Putamen (tissue), 1 donor: ENCODE measurements around the gene NELFB.

Experiments
- DNase-seq: peaks from one replicate; pipeline ENCODE4 v3.0.0-alpha.2; 2016; ENCODE audit warnings: low spot score

The NELFB gene

DNA sequence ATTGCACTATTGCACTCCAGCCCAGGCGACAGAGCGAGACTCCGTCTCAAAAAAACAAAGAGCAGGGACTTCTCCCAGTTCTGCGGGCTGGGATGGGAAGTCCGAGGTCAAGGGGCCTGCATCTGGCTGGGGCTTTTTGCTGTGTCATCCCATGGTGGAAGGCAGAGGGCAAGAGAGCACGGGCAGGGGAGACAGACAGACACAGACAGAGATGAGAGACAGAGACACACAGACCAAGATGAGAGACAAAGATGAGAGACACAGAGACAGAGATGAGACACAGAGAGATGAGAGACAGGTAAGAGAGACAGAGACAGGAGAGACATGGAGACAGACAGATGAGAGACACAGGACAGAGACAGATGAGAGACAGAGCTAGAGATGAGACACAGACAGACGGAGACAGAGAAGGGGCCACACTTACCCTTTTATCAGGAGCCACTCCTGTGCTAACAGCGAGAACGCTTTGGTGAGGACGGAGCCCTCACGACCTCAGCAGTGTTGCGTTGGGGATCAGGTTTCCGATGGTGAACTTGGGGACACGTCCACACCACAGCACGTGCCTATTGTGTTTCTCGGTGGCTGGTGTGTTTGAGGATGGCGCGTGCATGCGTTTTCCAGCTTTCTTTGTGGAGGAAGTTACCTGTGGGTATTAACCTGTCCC lies 13.5 kb downstream of the NELFB start:
- DNase-seq: no peak

DNA sequence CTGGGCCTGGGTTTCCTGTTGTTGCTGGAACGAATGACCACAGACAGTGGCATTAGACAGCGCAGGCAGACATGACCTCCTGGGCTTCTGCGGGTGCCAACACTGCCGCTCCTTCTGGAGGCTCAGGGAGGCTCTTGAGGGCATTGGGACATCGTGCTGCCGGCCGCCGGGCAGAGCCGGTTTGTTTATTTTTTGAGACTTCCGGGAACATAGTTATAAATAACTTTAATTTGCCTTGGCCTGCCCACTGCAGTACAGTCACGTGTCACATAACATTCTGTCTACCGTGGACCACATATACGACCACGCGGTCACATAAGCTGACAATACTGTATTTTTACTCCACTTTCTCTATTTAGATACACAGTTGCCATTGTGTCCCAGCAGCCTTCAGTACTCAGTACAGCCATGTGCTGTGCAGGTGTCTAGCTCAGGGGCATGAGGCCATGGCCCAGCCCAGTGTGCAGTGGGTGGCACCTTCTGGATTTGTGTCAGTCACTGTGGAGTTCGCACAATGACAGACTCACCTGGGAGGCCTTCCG lies 14.2 kb downstream of the NELFB start:
- no peak for DNase-seq

DNA sequence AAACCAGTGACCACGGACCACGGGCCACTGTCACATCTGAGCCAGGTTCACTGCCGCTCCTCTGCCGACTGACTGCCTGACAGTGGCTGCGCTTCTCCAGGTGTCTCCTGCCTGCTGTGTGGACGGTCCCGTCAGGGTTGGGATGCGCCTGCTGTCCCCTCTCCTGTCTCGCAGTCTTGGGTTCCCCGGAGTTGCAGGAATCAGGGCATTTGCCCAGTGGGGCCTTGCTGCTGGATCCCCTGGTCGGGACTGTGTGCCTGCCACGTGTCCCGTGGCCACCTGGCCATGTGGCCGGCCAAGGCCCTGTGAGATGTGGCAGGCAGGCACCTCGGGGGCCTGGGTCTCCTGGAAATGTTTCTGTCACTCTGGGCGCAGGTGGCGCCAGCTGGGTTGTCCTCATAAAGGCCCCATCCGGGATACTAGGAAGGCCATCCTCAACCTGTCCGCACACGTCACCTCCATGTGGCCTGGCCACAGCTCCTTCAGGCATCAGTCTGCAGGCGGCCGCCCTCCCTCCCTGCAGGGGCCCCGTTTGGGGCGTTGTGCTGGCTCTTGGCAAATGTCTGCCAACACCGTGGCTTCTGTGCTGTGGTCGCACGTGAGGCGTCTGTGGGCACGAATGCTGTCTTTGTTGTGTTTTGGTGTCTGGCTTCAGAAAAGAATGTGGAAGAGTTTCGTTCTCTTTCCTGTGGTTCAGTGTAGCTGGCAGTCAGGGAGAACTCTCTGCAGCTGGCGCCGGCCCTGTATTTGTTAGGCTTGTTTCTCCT lies 16.0 kb downstream of the NELFB start:
- DNase-seq: no peak

DNA sequence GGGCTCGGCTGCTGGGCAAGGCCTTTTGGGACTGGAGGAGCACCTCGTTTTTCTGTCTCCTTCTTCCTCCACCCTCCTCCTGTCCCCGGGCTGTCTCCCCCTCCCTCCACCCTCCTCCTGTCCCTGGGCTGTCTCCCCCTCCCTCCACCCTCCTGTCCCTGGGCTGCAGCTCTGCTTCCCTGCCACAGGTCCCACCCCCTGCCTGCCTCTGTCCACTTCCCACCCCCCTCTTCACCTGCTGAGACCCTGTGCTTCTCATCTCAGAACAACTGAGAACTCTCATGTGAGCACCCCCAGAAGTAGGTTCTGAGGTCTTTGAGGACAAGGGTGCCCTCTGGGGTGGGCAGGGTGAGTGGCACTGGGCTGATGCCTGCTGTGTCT lies 16.6 kb downstream of the NELFB start:
- DNase-seq: no peak

DNA sequence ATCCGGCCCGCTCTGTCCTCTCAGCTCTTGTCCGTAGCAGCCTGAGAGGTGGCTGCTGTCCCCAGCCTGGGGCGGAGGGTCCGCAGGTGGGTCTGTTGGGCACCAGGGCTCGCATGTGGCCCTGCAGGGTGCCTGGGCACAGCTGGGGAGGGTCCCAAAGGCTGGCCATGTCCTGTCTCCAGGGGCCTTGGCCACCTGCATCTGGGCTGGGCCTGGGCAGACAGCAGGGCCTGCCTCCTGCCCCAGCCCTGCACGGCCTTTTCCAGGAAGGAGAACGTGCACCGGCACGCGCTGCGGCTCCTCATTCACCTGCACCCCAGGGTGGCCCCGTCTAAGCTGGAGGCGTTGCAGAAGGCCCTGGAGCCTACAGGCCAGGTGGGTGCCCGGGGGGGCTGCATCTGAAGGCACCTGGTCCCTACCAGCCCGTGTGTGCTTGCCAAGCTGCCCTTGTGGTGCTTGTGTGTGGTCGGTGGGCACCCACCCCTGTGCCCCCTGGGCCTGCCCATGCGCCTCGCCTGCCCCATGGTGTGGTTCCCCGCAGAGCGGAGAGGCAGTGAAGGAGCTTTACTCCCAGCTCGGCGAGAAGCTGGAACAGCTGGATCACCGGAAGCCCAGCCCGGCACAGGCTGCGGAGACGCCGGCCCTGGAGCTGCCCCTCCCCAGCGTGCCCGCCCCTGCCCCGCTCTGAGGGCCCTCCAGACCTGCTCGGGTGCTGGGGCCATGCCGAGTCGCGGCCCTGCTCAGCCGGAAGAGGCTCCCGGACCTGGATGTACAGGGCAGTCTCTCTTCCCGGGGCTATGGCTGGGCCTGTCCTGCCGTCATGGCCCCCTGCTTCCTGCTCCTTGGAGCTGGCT lies 17.3 kb downstream of the NELFB start:
- DNase-seq: no peak

DNA sequence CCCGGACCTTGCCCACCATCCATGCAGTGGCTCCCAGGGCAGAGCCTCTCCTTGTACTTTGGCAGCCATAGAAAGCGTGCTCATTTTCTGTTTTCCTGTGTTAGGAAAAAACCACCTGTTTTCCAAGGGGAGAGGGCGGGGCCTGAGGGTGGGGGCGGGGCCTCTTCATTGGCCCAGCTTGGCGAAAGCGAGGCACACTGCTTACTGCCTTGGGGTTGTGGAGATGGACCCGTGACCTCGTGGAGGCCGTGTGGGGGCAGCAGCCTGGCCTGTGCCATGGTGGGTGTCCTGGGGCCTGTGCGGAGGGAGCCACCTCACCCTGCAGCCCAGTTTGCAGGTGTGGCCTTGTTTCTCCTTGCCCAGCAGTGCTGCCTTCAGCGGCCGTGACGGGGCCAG lies 18.0 kb downstream of the NELFB start:
- no peak for DNase-seq

DNA sequence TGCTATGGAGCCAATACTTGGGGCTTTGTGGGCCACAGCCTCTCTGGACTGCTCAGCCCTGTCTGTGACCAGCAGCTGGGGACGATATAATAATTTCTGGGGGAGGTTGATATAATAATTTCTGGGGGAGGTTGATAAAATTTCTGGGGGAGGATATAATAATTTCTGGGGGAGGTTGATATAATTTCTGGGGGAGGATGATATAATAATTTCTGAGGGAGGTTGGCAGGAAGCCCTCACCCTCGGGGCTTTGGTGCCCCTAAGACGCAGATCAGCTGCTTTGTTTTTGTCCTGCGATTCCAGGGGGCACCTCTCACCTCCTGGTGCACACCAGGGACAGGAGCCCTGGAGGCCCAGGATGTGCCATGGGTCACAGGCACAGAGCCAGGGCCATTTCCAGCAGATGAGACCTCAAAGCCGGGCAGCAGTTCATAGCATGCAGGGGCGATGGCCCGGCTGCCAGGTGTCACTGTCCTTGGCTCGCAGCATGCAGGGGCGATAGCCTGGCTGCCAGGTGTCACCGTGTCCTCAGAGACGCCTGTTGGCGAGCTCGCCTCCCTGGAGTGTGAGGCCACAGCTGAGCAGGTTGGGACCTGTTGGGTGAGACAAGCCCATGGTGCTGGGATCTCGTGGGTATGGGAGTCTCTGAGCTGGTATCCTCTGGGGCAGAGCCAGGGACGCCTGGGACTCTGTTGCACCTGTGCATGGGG lies 18.6 kb downstream of the NELFB start:
- DNase-seq: no peak

DNA sequence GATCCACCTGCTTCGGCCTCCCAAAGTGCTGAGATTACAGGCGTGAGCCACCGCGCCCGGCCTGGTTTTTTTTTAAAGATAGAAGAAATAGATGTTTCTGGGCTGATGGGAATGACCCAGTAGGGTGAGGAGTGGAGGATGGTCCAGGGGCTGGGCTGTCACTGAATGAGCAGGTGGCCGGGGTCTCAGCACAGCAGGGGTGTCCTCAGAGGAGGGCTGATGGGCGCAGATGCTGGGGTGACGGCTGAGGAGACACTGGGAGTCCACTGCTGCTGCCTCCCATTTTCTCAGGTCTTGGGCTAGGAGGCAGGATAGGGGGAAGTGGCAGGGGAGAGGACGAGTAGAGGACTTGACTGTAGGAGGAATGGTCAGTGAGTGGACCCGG lies 20.1 kb downstream of the NELFB start:
- DNase-seq: no peak

DNA sequence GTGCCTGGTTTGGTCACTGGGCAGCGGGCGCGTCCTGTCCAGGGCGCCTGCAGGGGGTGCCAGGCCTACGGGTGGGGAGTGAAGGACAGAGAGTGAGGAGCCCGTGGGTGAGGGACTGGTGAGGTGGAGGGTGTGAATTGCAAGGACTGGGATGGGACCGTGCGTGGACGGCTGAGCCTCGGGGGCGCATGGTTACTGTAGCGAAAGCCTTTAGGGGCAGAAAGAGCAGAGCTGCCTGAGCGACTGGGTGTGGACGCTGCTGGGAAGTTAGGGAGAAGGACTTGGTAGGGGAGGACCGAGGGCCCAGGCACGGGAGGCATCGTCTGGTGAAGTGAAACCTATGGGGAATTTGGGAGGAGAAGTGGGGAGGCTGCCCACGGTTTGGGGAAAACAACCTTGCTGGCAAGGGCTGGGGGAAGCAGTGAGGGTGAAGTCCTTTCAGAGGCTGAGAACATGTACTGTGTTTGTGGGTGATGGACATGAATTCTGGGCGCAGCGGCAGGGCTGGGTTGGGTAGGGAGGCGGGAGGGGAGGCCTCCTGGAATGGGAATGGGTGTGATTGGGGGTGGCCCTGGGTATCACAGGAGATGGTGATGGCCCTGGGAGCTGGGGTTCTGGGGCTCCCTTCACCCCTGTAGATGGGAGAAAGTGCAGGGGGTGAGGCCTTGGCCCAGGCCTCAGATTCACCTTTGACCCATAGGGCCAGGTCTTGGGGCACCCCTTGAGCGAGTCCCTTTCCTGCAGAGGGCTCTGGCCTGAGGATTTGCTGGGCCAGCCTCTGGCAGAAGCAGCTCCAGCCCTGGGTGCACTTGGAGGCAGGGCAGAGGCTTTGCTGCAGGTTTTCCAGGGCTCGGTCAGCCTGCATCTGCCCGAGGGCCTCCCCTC lies 20.7 kb downstream of the NELFB start:
- DNase-seq: no peak

DNA sequence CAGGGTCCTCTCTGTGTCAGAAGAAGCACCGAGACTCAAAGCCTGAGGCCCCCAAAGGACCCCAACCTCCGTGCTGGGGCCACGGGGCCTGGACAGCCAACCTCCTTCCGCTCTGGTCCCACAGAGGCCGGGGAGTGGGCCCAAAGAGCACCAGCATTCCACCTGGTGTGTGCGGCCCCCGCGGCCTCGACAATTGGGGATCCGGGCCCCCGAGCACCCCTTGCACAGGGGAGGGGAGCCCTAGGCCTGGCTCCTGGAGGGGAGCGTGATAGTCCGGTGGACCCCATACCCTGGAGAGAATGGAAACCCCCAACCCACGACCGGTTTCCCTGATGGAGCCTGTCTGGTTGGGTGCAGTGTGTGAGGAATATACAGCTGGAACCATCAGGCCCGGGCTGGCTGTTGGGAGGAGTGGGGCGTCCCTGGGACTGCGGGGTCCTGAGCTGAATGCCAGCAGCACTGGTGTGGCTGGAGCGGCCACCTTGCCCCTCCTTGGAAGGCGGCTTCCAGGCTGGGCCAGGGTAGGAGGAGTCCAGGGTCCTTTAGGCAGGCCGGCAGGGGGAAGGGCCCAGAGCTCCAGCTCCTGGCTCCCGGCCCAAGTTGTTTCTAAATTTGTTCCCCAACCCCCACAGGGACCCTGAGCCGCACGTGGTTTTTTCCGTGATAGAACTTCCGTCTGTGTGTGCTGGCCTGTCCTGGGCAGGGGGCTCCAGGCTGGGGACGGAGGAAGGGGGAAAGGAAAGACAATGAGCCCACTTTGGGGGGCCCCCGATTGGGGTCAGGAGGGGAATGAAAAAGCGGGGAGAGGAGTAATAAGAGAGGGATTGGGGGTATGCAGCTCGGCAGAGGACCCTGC lies 21.6 kb downstream of the NELFB start:
- DNase-seq: no peak

DNA sequence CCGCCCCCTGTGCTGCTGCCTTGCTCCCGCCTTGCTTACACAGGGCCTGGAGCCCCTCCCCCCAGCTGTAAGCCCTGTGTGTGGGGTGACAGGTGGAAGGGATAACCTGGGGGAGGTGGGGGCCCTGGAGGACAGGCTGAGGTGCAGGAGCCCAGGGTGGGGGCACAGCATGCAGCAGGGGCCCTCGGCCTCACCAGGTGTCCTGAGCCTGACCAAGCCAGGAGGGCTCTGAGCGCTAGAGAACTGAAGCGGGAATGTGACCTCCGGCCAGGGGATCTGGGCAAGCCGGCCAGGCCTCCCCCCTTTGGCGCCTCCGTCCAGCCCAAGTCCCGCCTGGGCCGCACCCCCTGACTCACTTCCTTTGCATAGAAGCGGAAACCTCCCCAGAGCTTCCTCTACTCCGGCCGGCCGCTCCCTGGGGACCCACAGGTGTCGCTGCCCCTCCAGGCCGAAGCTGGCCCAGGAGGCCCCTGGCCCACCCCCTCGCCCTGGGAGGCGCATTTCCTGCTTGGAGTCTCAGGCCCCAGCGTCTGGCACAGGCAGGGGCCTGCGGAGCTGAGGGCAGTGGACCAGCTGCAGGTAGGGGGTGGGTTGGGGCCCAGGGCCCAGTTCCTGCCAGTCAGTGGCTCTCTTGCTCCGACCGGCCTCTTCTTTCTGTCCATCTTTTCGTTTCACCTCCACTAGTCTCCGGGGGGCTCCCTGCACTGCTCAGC lies 22.4 kb downstream of the NELFB start, which contains the start of gene TOR4A:
TOR4A (plus strand) TSS at position 398 of the 713 bp plus-strand sequence. CDS start 964 bp downstream, outside the sequence.
- DNase-seq: no peak

DNA sequence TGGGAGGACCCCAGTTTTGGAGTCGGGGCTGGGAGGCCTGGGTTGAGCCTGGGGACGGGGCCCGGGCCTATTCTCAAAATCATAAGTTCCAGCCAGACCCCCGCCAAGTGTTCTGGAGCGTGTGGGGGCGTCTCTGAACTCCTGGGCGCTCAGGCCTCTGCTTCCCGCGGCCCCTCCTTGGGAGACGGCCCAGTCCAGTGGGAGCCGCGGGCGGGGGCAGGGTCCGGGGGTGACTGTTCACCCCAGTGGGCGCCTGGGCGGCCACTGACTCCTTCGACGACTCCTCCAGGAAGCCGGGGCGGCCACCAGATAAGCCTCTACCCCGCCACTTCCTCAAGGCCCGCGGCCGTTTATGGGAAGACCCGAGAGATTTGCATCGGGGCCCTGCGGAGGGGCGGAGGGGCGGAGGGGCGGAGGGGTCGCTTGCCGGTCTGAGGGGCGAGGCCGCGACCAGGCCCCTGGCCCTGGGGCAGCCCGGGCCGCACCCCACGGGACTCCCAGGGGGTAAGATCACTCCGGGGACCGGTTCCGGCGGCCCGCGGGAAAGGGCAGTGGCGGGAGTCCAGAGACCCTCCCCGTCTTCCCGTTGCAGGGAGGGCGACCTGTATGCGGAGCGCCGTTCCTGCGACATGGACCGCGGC lies 23.1 kb downstream of the NELFB start:
- DNase-seq: no peak

DNA sequence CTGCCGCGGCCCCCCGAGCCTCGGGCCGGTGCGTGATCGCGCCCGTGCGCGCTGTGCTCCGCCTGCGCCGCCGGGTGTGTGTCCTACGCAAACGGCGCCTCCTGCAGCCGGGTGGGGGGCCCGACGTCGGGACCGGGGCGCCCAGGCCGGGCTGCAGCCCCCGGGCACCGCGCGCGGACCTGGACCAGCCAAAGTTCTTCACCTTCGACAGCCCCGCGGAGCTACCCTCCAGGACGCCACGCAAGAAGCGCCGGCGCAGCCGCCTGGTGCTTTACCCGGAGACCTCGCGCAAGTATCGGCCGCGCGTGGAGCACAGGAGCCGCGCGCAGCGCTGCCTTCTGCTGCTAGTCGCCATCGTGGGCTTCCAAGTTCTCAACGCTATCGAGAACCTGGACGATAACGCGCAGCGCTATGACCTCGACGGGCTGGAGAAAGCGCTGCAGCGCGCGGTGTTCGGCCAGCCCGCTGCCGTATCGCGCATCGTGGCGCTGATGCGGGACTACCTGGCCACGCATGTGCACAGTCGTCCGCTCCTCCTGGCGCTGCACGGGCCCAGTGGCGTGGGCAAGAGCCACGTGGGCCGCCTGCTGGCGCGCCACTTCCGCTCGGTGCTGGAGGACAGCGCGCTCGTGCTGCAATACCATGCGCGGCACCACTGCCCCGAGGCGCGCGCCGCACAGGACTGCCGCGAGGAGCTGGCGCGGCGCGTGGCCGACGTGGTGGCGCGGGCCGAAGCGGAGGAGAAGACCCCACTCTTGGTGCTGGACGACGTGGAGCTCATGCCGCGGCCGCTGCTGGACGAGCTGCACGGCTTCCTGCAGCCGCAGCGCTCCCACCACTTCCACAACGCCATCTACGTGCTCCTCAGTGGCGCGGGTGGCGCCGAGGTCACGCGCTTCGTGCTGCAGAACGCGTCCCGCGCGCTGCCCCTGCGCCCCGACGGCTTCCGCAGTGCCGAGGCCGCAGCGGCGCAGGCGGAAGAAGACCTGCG lies 23.9 kb downstream of the NELFB start:
- DNase-seq: no peak

DNA sequence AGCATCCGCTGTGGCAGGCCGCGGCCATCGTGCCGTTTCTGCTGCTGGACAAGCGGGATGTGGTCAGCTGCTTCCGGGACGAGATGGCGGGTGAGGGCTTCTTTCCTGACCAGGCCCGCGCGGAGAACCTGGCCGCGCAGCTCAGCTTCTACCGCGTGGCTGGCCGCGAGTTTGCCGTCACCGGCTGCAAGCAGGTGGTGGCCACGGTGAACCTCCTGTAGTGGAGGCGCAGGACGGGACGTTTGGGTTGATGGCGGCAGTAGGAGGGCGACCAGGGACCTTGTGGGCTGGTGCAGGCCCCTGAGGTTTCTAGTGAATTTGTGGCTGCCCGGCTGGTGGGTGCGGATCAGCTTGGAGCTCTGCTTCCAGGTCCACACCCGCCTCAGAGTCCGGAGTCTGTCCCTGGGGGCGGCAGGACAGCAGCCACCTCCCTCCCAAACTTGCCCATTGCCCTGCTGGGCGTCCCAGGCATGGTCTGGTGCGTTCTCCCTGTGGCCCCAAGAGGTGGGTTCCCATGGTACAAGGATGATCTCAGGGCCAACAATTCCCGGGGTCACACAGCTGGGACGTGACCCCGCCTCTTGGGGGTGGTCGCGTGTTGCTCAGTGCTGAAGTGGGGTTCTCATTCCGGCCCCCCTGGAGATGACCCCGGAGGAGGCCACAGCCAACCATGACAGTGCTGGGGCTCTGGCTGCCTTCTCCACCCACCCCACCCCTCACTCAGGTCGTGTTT lies 24.8 kb downstream of the NELFB start:
- no peak for DNase-seq

DNA sequence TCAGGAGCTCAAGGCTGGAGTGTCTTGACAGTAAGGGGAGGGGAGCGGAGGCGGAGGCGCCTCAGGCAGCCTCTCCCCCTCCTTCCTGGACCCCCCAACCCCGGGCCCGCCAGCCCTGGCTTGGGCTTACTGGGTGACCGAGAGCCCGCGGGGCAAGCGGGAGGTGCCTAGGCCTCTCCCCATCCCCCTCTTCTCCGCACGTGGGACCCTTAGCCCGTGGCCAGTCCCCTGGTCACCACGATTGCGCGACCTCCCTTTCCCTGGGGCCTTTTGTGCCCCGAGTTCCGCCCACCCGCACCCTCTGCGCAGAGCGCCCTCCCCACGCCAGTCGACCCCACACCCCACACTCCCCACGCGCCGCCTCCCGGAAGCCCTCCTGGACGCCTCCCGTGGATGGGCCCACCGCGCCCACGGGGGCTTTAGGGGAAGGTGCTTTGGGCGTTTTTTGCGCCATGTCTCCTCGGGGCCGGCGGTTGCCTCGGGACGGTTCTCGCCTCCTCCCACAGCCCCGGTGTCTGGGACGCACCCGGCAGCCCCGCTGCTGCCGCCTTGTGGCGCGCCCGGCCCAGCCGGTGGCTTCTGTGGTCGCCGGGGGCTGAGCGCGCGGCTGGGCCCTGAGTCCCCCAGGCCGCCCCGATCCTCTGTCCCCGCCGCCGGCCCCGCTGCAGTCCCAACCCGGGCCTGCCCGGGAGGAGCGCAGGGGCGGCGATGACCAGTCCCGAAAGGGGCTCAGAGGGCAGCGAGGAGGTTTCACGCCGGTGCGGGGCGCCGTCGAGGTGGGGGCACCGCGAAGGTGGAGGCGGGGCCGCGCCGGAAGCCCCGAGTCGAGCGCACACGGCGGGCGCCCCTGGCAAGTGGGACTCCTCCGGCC lies 25.6 kb downstream of the NELFB start:
- DNase-seq: no peak
